ENCODE measurements around the gene ZNF319.

DNA sequence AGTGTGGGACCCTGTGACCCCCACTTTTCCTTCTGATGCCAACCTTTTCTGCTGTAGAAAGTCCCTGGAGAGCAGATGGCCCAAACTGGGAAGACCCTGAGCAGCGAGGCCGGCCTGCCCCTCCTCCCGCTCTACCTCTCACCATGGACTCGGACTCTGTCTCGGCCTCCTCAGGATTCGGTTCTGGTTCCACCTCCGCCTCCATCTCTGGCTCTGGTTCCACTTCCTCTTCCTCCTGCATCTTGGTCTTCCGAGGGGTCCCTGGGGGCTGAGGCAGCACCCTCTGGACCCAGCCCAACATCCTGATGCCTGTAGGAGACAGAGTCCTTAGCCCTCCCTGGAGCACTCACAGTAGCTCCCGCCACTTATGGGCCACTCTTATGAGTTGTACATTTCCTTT lies 33.5 kb downstream of the ZNF319 start:
- no peak for TF ChIP-seq EZH2phosphoT487 (IDR thresholded peaks at IDR 0.05; ENCODE audit: low read length)
- TF ChIP-seq, protein P1, sequence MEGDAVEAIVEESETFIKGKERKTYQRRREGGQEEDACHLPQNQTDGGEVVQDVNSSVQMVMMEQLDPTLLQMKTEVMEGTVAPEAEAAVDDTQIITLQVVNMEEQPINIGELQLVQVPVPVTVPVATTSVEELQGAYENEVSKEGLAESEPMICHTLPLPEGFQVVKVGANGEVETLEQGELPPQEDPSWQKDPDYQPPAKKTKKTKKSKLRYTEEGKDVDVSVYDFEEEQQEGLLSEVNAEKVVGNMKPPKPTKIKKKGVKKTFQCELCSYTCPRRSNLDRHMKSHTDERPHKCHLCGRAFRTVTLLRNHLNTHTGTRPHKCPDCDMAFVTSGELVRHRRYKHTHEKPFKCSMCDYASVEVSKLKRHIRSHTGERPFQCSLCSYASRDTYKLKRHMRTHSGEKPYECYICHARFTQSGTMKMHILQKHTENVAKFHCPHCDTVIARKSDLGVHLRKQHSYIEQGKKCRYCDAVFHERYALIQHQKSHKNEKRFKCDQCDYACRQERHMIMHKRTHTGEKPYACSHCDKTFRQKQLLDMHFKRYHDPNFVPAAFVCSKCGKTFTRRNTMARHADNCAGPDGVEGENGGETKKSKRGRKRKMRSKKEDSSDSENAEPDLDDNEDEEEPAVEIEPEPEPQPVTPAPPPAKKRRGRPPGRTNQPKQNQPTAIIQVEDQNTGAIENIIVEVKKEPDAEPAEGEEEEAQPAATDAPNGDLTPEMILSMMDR (IDR thresholded peaks at IDR 0.05; ENCODE audit: low read length): no peak
- no peak for TF ChIP-seq EZH2 (optimal IDR thresholded peaks at IDR 0.05; ENCODE audit: low read depth, low read length)
